Lower lobe of right lung (tissue), 2 donors: Measurements from ENCODE around the gene PLB1. TPM values are rescaled to one million over a fixed set of nuclear protein-coding genes. Genes with fewer than 3 reads are reported as not detected.
"Not testable (repeated sequence)": the region's sequence is repeated elsewhere in the genome, so short reads cannot be mapped to it uniquely, and the experiment has no call there.

ENCODE experiments used
- ATAC-seq, 2 donors: fragments of 200-7000 bp; cut with Tn5 transposase; one replicate each; pipeline ENCODE4 v1.9.1; 2020 to 2022; ENCODE audit warnings: mild to moderate bottlenecking in 2 of 2, moderate library complexity in 2 of 2
- DNase-seq: peaks from one replicate; pipeline ENCODE4 v3.0.0-alpha.2; 2020
- H3K27ac ChIP-seq: fragments of 200-600 bp; one replicate; pipeline ENCODE4 v1.8.0; 2022
- H3K27me3 ChIP-seq: fragments of 200-600 bp; one replicate; pipeline ENCODE4 v1.8.0; 2022; ENCODE audit warnings: low read depth
- H3K36me3 ChIP-seq: fragments of 200-600 bp; one replicate; pipeline ENCODE4 v1.8.0; 2022; ENCODE audit warnings: mild to moderate bottlenecking
- H3K4me1 ChIP-seq: fragments of 200-600 bp; one replicate; pipeline ENCODE4 v1.8.0; 2022
- H3K4me3 ChIP-seq: fragments of 200-600 bp; one replicate; pipeline ENCODE4 v1.8.0; 2022; ENCODE audit warnings: mild to moderate bottlenecking
- H3K9me3 ChIP-seq: fragments of 200-600 bp; one replicate; pipeline ENCODE4 v1.8.0; 2022
- CTCF ChIP-seq: fragments of 200-600 bp; IDR thresholded peaks from one replicate; pipeline ENCODE4 v1.8.0; 2022; ENCODE audit warnings: antibody characterized with exemption, mild to moderate bottlenecking
- intact Hi-C: fragments of 100-400 bp; cut with DNase I; formaldehyde crosslinking; loops from one replicate; pipeline ENCODE4 v1.11.0; 2022
- total RNA-seq: library from RNA; stranded (reverse); fragmentation: NEBNext Ultra II Directional; extraction: Animal tissue kit (Norgen Biotek cat#: 25700); gene quantifications from one replicate; pipeline ENCODE4 v1.2.1, GENCODE V29; 2021
- donor health status: DM: no; HTN: yes; CAD: no; lungs with severe emphysema.

The PLB1 gene
- total RNA-seq, 1 donor from 2014 or later, result 5.5 TPM

- Histone ChIP-seq H3K4me1 (peaks cover 34% of the 10 kb centered on the region), H3K27ac (peak overlapping the region; percentile 75), H3K36me3 (no peaks in the 10 kb centered on the region), H3K4me3 (no peak overlapping the region), H3K27me3 (no peaks in the 10 kb centered on the region), H3K9me3 (no peaks in the 10 kb centered on the region)
- peak; percentile 48 to 55 for ATAC-seq
- no peak for TF ChIP-seq CTCF
- intact Hi-C loops, result no loop called here
- DNase-seq, result no peak
Measured at GRCh38 chr2:28664120-28664842, 168.4 kb downstream of the PLB1 start.

DNA sequence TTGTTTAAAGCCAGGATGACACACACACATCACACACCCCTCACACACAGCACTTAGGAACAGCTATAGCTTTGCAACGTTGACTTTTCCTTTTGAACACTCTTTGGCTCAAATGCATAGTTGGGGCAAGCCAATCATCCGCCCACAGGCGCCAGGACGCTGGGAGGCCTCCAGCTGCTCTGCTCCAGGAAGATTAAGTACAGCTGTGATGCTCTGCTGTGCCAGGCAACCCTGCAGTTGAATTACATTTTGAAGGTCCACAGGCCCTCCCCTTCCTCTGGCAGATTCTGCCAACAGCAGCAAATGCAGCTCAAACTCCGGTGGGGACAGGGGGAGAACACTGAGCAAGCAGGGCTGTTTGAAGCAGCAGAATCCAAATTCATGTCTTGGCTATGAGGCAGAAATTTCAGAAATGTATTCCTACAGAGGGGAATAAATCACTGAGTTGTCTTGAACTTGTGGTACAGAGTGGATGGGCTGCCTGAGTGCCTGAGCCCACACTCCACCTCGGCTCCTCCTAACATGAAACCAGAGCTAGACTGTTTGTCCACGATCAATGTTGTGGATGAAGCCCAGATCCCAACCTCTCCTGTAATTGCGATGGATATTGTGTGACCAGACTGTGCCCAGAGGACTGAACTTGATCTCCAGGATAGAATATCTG, 169.3 kb downstream of the PLB1 start:
- TF ChIP-seq CTCF, result no peak
- Histone ChIP-seq H3K4me3 (no peak overlapping the region), H3K36me3 (no peaks in the 10 kb centered on the region), H3K27ac (peak overlapping the region; percentile 75), H3K27me3 (no peaks in the 10 kb centered on the region), H3K9me3 (no peaks in the 10 kb centered on the region), H3K4me1 (peaks cover 34% of the 10 kb centered on the region)
- intact Hi-C loops, result no loop called here
- DNase-seq (peak; percentile 60), ATAC-seq (peak; percentile 47 to 62)

DNA sequence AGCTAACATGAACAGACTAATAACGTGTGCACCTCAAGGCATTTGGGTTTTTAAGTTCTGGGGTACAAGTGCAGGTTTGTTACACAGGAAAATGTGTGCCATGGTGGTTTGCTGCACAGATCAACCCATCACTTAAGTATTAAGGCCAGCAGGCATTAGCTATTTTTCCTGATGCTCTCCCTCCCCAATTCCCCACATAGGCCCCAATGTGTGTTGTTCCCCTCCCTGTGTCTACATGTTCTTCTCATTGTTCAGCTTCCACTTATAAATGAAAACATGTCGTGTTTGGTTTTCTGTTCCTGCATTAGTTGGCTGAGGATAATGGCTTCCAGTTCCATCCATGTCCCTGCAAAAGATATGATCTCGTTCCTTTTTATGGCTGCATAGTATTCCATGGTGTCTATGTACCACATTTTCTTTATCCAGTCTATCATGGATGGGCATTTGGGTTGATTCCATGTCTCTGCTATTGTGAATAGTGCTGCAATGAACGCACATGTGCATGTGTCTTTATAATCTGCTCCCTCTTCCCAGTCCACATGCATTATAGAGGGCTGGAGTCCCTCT, 170.0 kb downstream of the PLB1 start:
- H3K27me3 ChIP-seq, ATAC-seq, H3K4me3 ChIP-seq, H3K9me3 ChIP-seq, intact Hi-C loops, H3K36me3 ChIP-seq, DNase-seq: not testable (repeated sequence)
- H3K4me1 ChIP-seq, result peaks cover 34% of the 10 kb centered on the region
- H3K27ac ChIP-seq, result peak overlapping the region; percentile 75

- H3K36me3 ChIP-seq, result no peaks in the 10 kb centered on the region
- no peak for ATAC-seq
- no peaks in the 10 kb centered on the region for H3K27me3 ChIP-seq
- H3K4me1 ChIP-seq, result peaks cover 27% of the 10 kb centered on the region
- no peak overlapping the region for H3K27ac ChIP-seq
- intact Hi-C loops, result no loop called here
- H3K4me3 ChIP-seq, result no peak overlapping the region
- no peaks in the 10 kb centered on the region for H3K9me3 ChIP-seq
- no peak for TF ChIP-seq CTCF
- DNase-seq, result no peak
Measured at GRCh38 chr2:28666496-28667184, 170.8 kb downstream of the PLB1 start.

GRCh38 chr2:28667261-28667660, 171.4 kb downstream of the PLB1 start:
- Histone ChIP-seq H3K36me3 (no peaks in the 10 kb centered on the region), H3K27me3 (no peaks in the 10 kb centered on the region), H3K4me3 (no peak overlapping the region), H3K27ac (no peak overlapping the region), H3K9me3 (no peaks in the 10 kb centered on the region), H3K4me1 (peaks cover 21% of the 10 kb centered on the region)
- intact Hi-C loops, result no loop called here
- DNase-seq (no peak), ATAC-seq (no peak)
- no peak for TF ChIP-seq CTCF
